Mesendoderm (in vitro differentiated cells): ENCODE results near the gene LRRIQ1.

Experiments used
- DNase-seq: peaks from one replicate; pipeline ENCODE4 v3.0.0; 2013
- H2AK5ac ChIP-seq: 2 replicates; pipeline ENCODE4 v1.6.1; 2013; ENCODE audit warnings: low read length, inconsistent platforms
- H2BK120ac ChIP-seq: 2 replicates; pipeline ENCODE4 v1.6.1; 2013; ENCODE audit warnings: low read depth, mild to moderate bottlenecking, low read length, moderate library complexity, mixed read lengths
- H2BK15ac ChIP-seq: replicated peaks from 2 replicates; pipeline ENCODE4 v1.6.1; 2013; ENCODE audit warnings: low read depth, mild to moderate bottlenecking, moderate library complexity
- H2BK5ac ChIP-seq: 2 replicates; pipeline ENCODE4 v1.6.1; 2013; ENCODE audit warnings: low read length, inconsistent platforms
- H3K18ac ChIP-seq: 2 replicates; pipeline ENCODE4 v1.6.1; 2013; ENCODE audit warnings: mild to moderate bottlenecking, low read length, mixed read lengths
- H3K23ac ChIP-seq: one replicate; pipeline ENCODE4 v1.6.1; 2013; ENCODE audit warnings: low read length
- H3K27ac ChIP-seq: 2 replicates; pipeline ENCODE4 v1.5.1; 2013; ENCODE audit warnings: low read depth, mild to moderate bottlenecking, inconsistent platforms, low read length, moderate library complexity
- H3K27me3 ChIP-seq: 2 replicates; pipeline ENCODE4 v1.6.1; 2013; ENCODE audit warnings: low read length, control low read depth, mild to moderate bottlenecking, inconsistent platforms; ENCODE audit not compliant: insufficient read depth, poor library complexity
- H3K36me3 ChIP-seq: 2 replicates; pipeline ENCODE4 v1.6.1; 2013; ENCODE audit warnings: low read length, inconsistent platforms; ENCODE audit not compliant: control insufficient read depth, insufficient read depth
- H3K4ac ChIP-seq: one replicate; pipeline ENCODE4 v1.6.1; 2013; ENCODE audit warnings: low read depth, mild to moderate bottlenecking, low read length, moderate library complexity
- H3K4me1 ChIP-seq: 2 replicates; pipeline ENCODE4 v1.6.1; 2013; ENCODE audit warnings: low read depth, low read length, inconsistent platforms; ENCODE audit not compliant: control insufficient read depth
- H3K4me2 ChIP-seq: 2 replicates; pipeline ENCODE4 v1.6.1; 2013; ENCODE audit warnings: low read length
- H3K4me3 ChIP-seq: 2 replicates; pipeline ENCODE4 v1.5.1; 2013; ENCODE audit warnings: mild to moderate bottlenecking, low read length
- H3K56ac ChIP-seq: one replicate; pipeline ENCODE4 v1.6.1; 2013; ENCODE audit warnings: low read length
- H3K79me1 ChIP-seq: 2 replicates; pipeline ENCODE4 v1.6.1; 2013; ENCODE audit warnings: low read length, inconsistent platforms
- H3K79me2 ChIP-seq: 2 replicates; pipeline ENCODE4 v1.6.1; 2013; ENCODE audit warnings: mild to moderate bottlenecking, low read length; ENCODE audit not compliant: control insufficient read depth, insufficient read depth
- H3K9ac ChIP-seq: 2 replicates; pipeline ENCODE4 v1.6.1; 2013; ENCODE audit warnings: low read length, inconsistent platforms
- H4K5ac ChIP-seq: one replicate; pipeline ENCODE4 v1.6.1; 2013; ENCODE audit warnings: low read length
- H4K8ac ChIP-seq: one replicate; pipeline ENCODE4 v1.6.1; 2013; ENCODE audit warnings: low read depth, mild to moderate bottlenecking, control low read depth, low read length, moderate library complexity
- WGBS: extraction: QIAGEN DNeasy Blood & Tissue Kit; methylation state at CpG from one replicate; pipeline ENCODE4 v1.1.7; 2013; ENCODE audit warnings: low lambda C conversion rate, missing lambda C conversion rate; ENCODE audit not compliant: insufficient coverage; ENCODE audit errors: extremely low coverage; 5-methylcytosine and 5-hydroxymethylcytosine counted together

The LRRIQ1 gene

GRCh38 chr12:85253853-85254252, 217.7 kb downstream of the LRRIQ1 start:
- no peak overlapping the region for H4K5ac ChIP-seq
- no peak overlapping the region for H2AK5ac ChIP-seq
- no peak overlapping the region for H2BK15ac ChIP-seq
- H3K18ac ChIP-seq = no peak overlapping the region
- H2BK5ac ChIP-seq = no peak overlapping the region
- no peak overlapping the region for H3K4me2 ChIP-seq
- no peaks in the 10 kb centered on the region for H3K27me3 ChIP-seq
- no CpG with 5 or more reads among the region's 4 CpGs for WGBS
- no peaks in the 10 kb centered on the region for H3K79me2 ChIP-seq
- no peak overlapping the region for H3K27ac ChIP-seq
- no peak overlapping the region for H3K4ac ChIP-seq
- no peaks in the 10 kb centered on the region for H3K36me3 ChIP-seq
- H3K9ac ChIP-seq = no peak overlapping the region
- DNase-seq = no peak
- H3K4me3 ChIP-seq = no peak overlapping the region
- H3K56ac ChIP-seq = no peak overlapping the region
- H2BK120ac ChIP-seq = no peak overlapping the region
- no peaks in the 10 kb centered on the region for H3K79me1 ChIP-seq
- no peak overlapping the region for H3K23ac ChIP-seq
- H4K8ac ChIP-seq = no peak overlapping the region
- H3K4me1 ChIP-seq = no peaks in the 10 kb centered on the region

- no peak overlapping the region for H4K5ac ChIP-seq
These were observed 221.5 kb downstream of the LRRIQ1 start for GRCh38 chr12:85257671-85258070.

DNA sequence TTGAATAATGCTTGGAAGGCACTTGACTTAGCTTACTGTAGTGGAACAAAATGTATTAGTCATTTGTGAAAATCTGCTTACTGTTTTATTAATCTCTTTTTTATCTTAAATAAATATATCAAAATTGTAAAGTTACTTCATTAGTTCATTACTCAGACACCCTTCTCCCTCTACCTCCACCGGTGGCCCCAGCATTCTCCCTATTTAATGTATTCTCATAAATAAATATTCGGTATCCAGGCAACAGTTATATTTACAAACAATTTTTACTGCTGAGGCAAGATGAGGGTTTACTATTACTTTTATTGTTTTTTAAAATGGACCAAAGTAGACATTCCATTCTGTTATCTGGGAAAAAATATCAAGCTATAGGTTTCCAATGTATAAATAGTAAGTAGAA, 224.3 kb downstream of the LRRIQ1 start:
- no peak overlapping the region for H3K23ac ChIP-seq
- WGBS = no CpG with 5 or more reads among the region's 2 CpGs
- no peak overlapping the region for H3K4me2 ChIP-seq
- no peaks in the 10 kb centered on the region for H3K36me3 ChIP-seq
- H3K9ac ChIP-seq = no peak overlapping the region
- no peak overlapping the region for H4K8ac ChIP-seq
- H2BK5ac ChIP-seq = no peak overlapping the region
- no peak overlapping the region for H4K5ac ChIP-seq
- no peak overlapping the region for H3K4ac ChIP-seq
- no peak overlapping the region for H3K56ac ChIP-seq
- H3K27ac ChIP-seq = no peak overlapping the region
- no peak overlapping the region for H2BK120ac ChIP-seq
- no peaks in the 10 kb centered on the region for H3K27me3 ChIP-seq
- no peak overlapping the region for H3K18ac ChIP-seq
- H3K4me3 ChIP-seq = no peak overlapping the region
- no peaks in the 10 kb centered on the region for H3K79me1 ChIP-seq
- H2BK15ac ChIP-seq = no peak overlapping the region
- H3K79me2 ChIP-seq = no peaks in the 10 kb centered on the region
- DNase-seq = no peak
- H3K4me1 ChIP-seq = no peaks in the 10 kb centered on the region
- no peak overlapping the region for H2AK5ac ChIP-seq

More at GRCh38 chr12:85257671-85258070, 221.5 kb downstream of the LRRIQ1 start:
- no peak overlapping the region for H3K23ac ChIP-seq
- H3K56ac ChIP-seq = no peak overlapping the region
- H2BK120ac ChIP-seq = no peak overlapping the region
- H3K4ac ChIP-seq = no peak overlapping the region
- H4K8ac ChIP-seq = no peak overlapping the region
- H3K4me3 ChIP-seq = no peak overlapping the region
- no peak overlapping the region for H2BK15ac ChIP-seq
- no peaks in the 10 kb centered on the region for H3K4me1 ChIP-seq
- H3K79me2 ChIP-seq = no peaks in the 10 kb centered on the region
- no peak overlapping the region for H2BK5ac ChIP-seq
- no CpG with 5 or more reads among the region's 1 CpG for WGBS
- no peak for DNase-seq
- H3K27me3 ChIP-seq = no peaks in the 10 kb centered on the region
- H2AK5ac ChIP-seq = no peak overlapping the region
- no peak overlapping the region for H3K18ac ChIP-seq
- H3K36me3 ChIP-seq = no peaks in the 10 kb centered on the region
- H3K27ac ChIP-seq = no peak overlapping the region
- H3K79me1 ChIP-seq = no peaks in the 10 kb centered on the region
- H3K9ac ChIP-seq = no peak overlapping the region
- H3K4me2 ChIP-seq = no peak overlapping the region

DNA sequence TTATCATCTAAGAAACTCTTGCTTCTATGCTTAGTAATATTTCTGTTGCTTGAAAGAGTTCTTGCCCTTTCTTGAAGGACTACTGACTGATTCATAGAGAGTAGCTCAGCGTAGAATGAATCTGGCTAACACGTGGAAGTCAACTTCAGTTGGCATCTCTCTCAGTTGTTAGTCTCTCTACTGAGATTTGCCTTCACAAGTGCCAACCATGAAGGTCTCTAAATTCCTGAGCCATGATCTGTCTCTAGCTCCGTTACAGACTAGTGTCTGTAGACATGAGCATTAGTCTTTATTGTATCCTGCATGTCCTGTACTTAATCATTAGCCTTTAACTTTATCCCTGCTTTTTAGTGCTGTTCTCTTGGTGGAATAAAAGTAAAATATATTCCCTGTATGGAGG, 224.7 kb downstream of the LRRIQ1 start:
- no peaks in the 10 kb centered on the region for H3K27me3 ChIP-seq
- no peak overlapping the region for H2AK5ac ChIP-seq
- H3K27ac ChIP-seq = no peak overlapping the region
- H3K4me1 ChIP-seq = no peaks in the 10 kb centered on the region
- H3K36me3 ChIP-seq = no peaks in the 10 kb centered on the region
- H3K79me2 ChIP-seq = no peaks in the 10 kb centered on the region
- no peak overlapping the region for H3K4me3 ChIP-seq
- H2BK5ac ChIP-seq = no peak overlapping the region
- DNase-seq = peak; percentile 14
- no peak overlapping the region for H3K56ac ChIP-seq
- no peak overlapping the region for H3K4ac ChIP-seq
- H3K9ac ChIP-seq = no peak overlapping the region
- H3K18ac ChIP-seq = no peak overlapping the region
- no peaks in the 10 kb centered on the region for H3K79me1 ChIP-seq
- no peak overlapping the region for H3K23ac ChIP-seq
- no CpG with 5 or more reads among the region's 3 CpGs for whole genome bisulfite sequencing
- no peak overlapping the region for H2BK15ac ChIP-seq
- no peak overlapping the region for H4K8ac ChIP-seq
- H2BK120ac ChIP-seq = no peak overlapping the region
- H4K5ac ChIP-seq = no peak overlapping the region
- H3K4me2 ChIP-seq = no peak overlapping the region

DNA sequence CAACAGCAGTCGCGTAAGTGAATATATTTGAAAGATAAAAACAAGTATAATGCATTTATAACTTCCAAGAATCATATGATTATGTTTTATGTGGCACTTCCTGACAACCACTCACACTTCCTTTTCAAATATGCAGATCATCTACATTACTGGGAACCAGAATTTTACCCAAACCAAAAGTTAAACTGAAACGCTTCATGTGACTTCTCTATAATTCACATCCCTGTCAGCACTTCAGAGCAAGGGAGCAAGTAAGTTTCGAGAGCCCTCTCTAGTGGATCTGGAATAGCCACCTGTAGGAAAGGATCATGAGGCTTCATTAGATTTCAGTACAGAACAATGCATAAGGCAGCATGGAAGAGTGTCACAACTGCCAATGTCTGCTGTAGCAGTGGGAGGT, 230.2 kb downstream of the LRRIQ1 start:
- Histone ChIP-seq H3K79me2 (no peaks in the 10 kb centered on the region), H3K56ac (no peak overlapping the region), H3K27me3 (no peaks in the 10 kb centered on the region), H3K79me1 (no peaks in the 10 kb centered on the region), H3K9ac (no peak overlapping the region), H4K5ac (no peak overlapping the region), H4K8ac (no peak overlapping the region), H3K4me3 (no peak overlapping the region), H3K36me3 (no peaks in the 10 kb centered on the region), H2AK5ac (no peak overlapping the region), H2BK5ac (no peak overlapping the region), H3K27ac (no peak overlapping the region), H3K4me1 (no peaks in the 10 kb centered on the region), H2BK120ac (no peak overlapping the region), H2BK15ac (no peak overlapping the region), H3K18ac (no peak overlapping the region), H3K4ac (no peak overlapping the region), H3K23ac (no peak overlapping the region), H3K4me2 (no peak overlapping the region)
- no peak for DNase-seq
- no CpG with 5 or more reads among the region's 4 CpGs for whole genome bisulfite sequencing
